ENCODE data around the gene AGPAT3.

The AGPAT3 gene, protein sequence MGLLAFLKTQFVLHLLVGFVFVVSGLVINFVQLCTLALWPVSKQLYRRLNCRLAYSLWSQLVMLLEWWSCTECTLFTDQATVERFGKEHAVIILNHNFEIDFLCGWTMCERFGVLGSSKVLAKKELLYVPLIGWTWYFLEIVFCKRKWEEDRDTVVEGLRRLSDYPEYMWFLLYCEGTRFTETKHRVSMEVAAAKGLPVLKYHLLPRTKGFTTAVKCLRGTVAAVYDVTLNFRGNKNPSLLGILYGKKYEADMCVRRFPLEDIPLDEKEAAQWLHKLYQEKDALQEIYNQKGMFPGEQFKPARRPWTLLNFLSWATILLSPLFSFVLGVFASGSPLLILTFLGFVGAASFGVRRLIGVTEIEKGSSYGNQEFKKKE

DNA sequence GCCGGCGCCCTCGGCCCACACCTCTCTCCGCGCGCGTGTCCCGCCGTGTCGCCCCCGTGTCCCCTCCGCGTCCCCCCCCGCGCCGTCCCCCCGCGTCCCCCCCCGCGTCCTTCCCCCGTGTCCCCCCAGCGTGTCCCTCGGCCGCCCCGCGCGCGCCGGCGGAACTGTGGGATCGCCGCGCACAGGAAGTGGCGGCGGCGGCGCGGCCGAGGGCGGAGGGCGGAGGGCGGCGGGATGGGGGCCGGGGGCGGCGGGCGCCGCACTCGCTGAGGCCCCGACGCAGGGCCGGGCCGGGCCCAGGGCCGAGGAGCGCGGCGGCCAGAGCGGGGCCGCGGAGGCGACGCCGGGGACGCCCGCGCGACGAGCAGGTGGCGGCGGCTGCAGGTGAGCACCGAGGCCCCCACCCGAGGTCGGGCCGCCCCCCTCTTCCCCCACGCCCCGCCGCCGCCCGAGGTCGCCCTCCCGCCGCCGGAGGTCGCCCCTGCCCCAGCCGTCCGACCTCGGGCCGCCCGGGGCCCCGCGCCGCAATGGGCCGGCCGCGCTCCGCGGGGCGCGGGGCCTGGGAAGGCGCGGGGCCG, at the start of gene AGPAT3:
Gene AGPAT3 (plus strand): TSS at position 262 of the 578 bp plus-strand sequence. CDS start 94,459 bp downstream, outside the sequence.
- peak within 1 kb of the TSS; percentile 76 to 91 for H3K4me3 ChIP-seq
- DNase-seq = no peak
- intact Hi-C loops (cut with DNase I; ENCODE audit: low total_unique reads) = loop anchor here (10.0 kb wide), 1 partner anchor 150 kb away; the partner anchor contains the start of gene TRAPPC10
- H3K4me1 ChIP-seq = peaks cover 0 to 39% (median 17%) of the 10 kb centered on the region in 4 donors
- H3K9me3 ChIP-seq = no peaks in the 10 kb centered on the region
- no peaks in the 10 kb centered on the region for H3K36me3 ChIP-seq
- no peaks in the 10 kb centered on the region for H3K27me3 ChIP-seq
- H3K27ac ChIP-seq = peak within 1 kb of the TSS; percentile 83 to 85
- TF ChIP-seq, protein P1, sequence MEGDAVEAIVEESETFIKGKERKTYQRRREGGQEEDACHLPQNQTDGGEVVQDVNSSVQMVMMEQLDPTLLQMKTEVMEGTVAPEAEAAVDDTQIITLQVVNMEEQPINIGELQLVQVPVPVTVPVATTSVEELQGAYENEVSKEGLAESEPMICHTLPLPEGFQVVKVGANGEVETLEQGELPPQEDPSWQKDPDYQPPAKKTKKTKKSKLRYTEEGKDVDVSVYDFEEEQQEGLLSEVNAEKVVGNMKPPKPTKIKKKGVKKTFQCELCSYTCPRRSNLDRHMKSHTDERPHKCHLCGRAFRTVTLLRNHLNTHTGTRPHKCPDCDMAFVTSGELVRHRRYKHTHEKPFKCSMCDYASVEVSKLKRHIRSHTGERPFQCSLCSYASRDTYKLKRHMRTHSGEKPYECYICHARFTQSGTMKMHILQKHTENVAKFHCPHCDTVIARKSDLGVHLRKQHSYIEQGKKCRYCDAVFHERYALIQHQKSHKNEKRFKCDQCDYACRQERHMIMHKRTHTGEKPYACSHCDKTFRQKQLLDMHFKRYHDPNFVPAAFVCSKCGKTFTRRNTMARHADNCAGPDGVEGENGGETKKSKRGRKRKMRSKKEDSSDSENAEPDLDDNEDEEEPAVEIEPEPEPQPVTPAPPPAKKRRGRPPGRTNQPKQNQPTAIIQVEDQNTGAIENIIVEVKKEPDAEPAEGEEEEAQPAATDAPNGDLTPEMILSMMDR (IDR thresholded peaks at IDR 0.05) = no peak

DNA sequence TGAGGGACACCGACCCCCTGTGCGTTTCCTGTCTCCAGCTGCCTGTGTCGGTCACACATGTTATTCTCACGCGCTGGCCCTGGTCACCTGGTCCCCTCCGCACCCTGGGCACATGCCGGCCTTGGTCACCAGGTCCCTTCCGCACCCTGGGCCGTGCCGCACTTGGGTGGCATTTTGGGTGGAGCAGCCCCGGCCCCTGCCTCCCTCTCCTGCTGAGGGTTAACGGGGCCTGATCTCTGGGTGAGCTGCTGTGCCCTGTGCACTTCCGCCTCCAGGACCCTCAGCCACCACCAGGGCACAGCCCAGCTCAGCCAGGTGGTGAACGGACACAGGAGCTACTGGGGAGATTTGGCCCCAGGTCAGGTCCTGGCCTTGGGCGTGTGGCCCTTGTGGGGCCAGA, 49.0 kb upstream of the AGPAT3 start:
- Histone ChIP-seq H3K36me3 (no peaks in the 10 kb centered on the region), H3K27ac (no peak overlapping the region), H3K9me3 (peaks cover 0 to 7% (median 6%) of the 10 kb centered on the region in 3 donors), H3K4me1 (peaks cover 0 to 18% (median 8%) of the 10 kb centered on the region in 4 donors), H3K27me3 (peaks cover 0 to 10% of the 10 kb centered on the region in 2 donors), H3K4me3 (no peak overlapping the region)
- no peak for DNase-seq
- intact Hi-C loops (cut with DNase I; ENCODE audit: low total_unique reads) = loop anchor here (10.0 kb wide), 1 partner anchor 509 kb away; no protein-coding TSS in a partner anchor
- TF ChIP-seq, protein P1 (IDR thresholded peaks at IDR 0.05) = no peak

DNA sequence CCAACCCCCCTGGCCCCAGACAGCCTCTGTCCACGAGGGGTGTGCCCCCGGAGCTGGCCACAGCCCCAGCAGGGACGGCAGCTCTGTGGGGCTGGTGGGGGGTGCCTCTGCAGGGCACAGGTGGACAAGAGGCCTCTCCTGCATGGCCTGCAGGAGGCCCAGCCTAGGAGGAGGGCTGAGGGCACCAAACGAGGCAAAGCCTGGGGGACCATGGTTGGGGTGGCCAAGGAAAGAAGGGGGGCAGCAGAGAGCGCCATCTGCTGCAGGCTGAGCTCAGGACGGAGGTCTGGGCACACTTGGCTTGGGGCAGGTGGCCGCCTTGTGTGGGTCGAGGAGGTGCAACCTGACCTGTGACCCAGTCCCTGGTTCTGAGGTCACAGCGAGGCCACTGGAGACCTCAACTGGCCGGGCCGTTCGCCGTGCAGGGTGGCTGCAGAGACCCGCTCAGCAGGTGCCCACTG, 48.4 kb upstream of the AGPAT3 start:
- Histone ChIP-seq H3K4me3 (no peak overlapping the region), H3K4me1 (peaks cover 0 to 12% (median 5%) of the 10 kb centered on the region in 4 donors), H3K27ac (no peak overlapping the region), H3K27me3 (peaks cover 0 to 5% of the 10 kb centered on the region in 2 donors), H3K9me3 (peaks cover 0 to 7% (median 6%) of the 10 kb centered on the region in 3 donors), H3K36me3 (no peaks in the 10 kb centered on the region)
- no peak for DNase-seq
- TF ChIP-seq, protein P1 (IDR thresholded peaks at IDR 0.05) = no peak
- intact Hi-C loops (cut with DNase I; ENCODE audit: low total_unique reads) = loop anchor here (10.0 kb wide), 1 partner anchor 508 kb away; no protein-coding TSS in a partner anchor

DNA sequence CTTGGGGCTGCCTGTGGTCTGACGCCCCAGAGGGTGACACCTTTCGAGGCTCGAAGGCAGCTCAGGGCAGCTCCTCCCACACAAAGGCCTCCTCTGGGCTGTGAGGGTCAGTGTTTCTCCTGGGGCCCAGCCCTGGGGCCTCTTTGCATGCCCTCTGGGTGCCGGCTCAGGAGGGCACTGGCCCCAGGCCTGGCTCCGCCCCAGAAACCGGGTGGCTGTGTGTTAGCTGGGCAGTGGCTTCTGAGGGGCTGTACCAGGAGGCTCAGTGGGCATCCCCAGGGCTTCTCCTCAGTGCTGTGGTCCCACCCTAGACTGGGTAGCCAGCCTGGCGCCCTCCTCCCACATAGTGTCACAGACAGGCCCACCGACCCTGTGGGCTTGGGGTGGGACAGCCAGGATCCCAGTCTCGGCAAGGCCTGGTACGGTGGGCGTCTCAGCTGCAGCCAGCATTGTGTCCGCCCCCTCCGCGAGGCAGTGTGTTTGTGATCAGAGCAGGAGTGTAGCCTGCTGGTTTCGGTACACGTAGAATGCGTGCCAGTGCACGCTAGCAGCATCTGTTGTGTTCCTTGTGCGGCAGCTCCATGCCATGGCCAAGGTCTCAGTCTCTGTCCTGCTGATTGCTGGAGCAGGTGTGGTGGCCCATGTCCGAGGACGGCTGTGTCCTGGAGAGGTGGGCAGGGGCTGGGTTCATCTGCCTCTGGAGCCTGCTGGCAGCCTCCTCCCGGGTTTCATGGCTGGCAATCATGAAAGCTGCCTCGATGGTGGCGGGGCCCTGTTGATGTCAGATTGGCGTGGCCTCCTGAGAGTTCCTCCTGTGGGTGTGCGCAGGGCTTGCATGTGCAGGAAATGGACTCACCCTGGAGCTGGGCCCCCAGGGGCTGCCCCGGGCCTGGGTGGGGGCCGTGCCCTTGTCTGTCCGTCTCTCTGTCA, 47.6 kb upstream of the AGPAT3 start:
- intact Hi-C loops (cut with DNase I; ENCODE audit: low total_unique reads) = loop anchor here (10.0 kb wide), 1 partner anchor 507 kb away; no protein-coding TSS in a partner anchor

More for the DNA sequence above, 47.6 kb upstream of the AGPAT3 start:
- TF ChIP-seq, protein P1 (IDR thresholded peaks at IDR 0.05) = no peak
- peaks cover 0 to 7% (median 6%) of the 10 kb centered on the region in 3 donors for H3K9me3 ChIP-seq
- H3K27me3 ChIP-seq = peaks cover 0 to 5% of the 10 kb centered on the region in 2 donors
- peaks cover 0 to 6% (median 1%) of the 10 kb centered on the region in 4 donors for H3K4me1 ChIP-seq
- DNase-seq = no peak
- H3K4me3 ChIP-seq = no peak overlapping the region
- no peaks in the 10 kb centered on the region for H3K36me3 ChIP-seq
- no peak overlapping the region for H3K27ac ChIP-seq
